Activated CD8-positive, alpha-beta memory T cell treated with anti-CD3 and anti-CD28 coated beads, Interleukin-2, amount 50 U/mL, for 1 hour (primary cell): ENCODE data around the gene ZNF441.
"Not testable (repeated sequence)": the region's sequence is repeated elsewhere in the genome, so short reads cannot be mapped to it uniquely, and the experiment has no call there.

Experiments
- DNase-seq: peaks from one replicate; pipeline ENCODE4 v3.0.0-alpha.2; 2020; ENCODE audit errors: extremely low read depth

Gene ZNF441

DNA sequence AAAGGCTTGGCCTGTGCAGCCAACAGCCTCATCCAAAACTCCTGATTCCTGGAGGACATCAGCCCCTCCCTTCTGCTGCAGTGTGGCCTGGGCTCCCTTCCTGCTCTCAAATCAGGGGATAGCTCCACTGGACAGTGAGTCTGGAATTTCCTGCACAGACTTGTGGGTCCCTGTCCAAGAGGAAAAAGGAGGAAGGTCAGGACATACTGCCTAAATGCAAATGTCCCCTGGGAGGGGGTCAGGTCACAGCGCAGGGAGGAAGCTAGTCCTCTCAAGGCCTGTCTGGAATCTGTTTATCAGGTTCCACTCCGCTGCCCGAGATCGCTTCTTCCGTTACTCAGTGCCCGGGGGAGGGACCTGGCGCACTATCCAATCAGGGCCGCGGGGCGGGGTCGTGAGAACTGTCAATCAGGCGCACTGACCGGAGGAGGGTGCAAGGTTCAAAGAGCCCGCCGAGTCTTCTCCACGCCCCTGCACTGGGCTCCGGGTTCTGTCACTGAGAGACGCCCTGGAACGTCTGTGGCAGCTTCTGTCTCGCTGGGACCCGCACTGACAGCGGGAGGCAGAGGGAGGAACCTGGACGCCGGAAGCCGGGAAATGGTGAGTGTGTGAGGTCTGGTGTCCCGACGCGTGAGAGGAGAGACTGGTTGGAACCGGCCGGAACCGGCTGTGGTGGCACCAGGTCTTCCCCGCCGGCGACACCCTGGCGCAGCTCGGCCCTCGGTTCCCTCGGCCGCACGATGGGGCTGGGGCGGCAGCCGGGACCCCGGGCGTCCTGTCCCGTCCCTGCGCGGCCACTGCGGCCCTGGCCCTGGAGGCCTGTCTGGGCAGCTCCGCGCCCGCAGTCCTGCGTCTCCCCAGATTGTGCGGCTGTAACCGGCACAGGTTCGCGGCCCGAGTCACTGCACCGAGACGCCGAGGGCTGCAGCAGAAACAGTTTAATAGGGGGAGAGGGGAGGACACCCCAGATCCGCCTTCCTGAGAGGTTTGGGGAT lies at the start of gene ZNF441:
Gene ZNF441, plus strand, starts transcription at position 404 of the 995 bp plus-strand sequence. Its CDS starts 194 bp downstream, at position 598.
- DNase-seq, result peak; percentile 62

DNA sequence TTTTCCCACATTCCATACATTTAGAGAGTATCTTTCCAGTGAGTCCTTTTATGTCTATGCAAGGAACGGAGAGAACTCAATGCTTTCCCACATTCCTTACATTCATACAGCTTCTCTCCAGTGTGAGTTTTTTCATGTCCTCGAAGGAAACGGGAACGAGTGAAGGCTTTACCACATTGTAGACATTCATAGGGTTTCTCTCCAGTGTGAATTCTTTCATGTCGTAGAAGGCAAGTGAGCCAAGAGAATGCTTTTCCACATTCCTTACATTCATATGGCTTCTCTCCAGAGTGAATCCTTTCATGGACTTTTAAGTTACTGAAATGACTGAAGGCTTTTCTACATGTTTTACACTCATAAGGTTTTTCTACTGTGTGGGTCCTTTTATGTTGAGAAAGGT lies 45.1 kb upstream of the ZNF441 start:
- DNase-seq, result no peak

- no peak for DNase-seq
Measured at GRCh38 chr19:11722414-11722813, 44.4 kb upstream of the ZNF441 start.

- no peak for DNase-seq
Measured at GRCh38 chr19:11729586-11729985, 37.2 kb upstream of the ZNF441 start.

GRCh38 chr19:11735375-11735774 lies 31.4 kb upstream of the ZNF441 start:
- no peak for DNase-seq

DNA sequence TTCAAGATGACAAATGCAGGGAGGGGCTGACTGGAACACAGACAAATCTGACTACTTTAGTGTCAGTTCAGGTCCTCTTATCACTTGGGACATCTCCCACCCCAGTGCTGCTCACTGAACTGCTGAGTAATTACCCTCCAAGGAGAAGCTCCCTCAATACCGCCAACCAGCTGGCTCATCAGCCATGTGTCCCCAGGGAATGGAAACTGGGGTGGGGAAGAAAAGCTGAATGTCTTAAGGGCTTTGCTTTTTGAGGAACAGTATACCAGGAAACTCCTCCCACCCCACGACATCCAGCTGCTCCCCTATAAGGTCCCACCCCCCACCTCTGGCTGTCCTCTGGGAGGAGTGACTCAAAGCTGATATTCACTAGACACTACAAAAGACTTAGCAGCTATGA lies 30.1 kb upstream of the ZNF441 start:
- no peak for DNase-seq

GRCh38 chr19:11737964-11738745 lies 28.6 kb upstream of the ZNF441 start:
- DNase-seq, result no peak

- peak; percentile 94 for DNase-seq
Measured at GRCh38 chr19:11738746-11739620, 27.8 kb upstream of the ZNF441 start, which contains the start of gene ZNF823. TSS of gene ZNF823 (minus strand) at chr19:11738946. CDS start at chr19:11738819, 127 bp downstream.

DNA sequence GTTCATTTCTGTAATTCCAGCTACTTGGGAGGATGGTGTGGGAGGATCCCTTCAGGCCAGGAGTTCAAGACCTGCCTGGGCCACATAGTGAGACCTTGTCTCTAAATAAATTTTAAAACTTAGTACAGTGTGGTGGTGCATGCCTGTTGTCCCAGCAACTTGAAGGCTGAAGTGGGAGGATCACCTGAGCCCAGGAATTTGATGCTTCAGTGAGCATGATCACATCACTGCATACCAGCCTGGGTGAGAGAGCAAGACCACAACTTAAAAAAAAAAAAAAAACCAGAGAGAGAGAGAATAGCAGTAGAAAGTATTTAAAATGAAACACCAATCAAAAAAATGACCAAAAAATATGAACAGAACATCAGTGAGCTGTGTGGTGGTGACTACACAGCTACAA lies 20.9 kb upstream of the ZNF441 start:
- DNase-seq, result no peak

GRCh38 chr19:11747277-11747676 lies 19.5 kb upstream of the ZNF441 start:
- DNase-seq, result no peak

- no peak for DNase-seq
Measured at GRCh38 chr19:11749751-11750150, 17.0 kb upstream of the ZNF441 start.

- DNase-seq, result no peak
Measured at GRCh38 chr19:11752244-11752736, 14.5 kb upstream of the ZNF441 start.

GRCh38 chr19:11754663-11755062 lies 12.1 kb upstream of the ZNF441 start:
- no peak for DNase-seq

- no peak for DNase-seq
Measured at GRCh38 chr19:11756965-11757364, 9.8 kb upstream of the ZNF441 start.

GRCh38 chr19:11759805-11760204 lies 7.0 kb upstream of the ZNF441 start:
- DNase-seq, result no peak

GRCh38 chr19:11763117-11763516 lies 3.7 kb upstream of the ZNF441 start:
- DNase-seq, result no peak

- no peak for DNase-seq
Measured at GRCh38 chr19:11763611-11764010, 3.2 kb upstream of the ZNF441 start.

DNA sequence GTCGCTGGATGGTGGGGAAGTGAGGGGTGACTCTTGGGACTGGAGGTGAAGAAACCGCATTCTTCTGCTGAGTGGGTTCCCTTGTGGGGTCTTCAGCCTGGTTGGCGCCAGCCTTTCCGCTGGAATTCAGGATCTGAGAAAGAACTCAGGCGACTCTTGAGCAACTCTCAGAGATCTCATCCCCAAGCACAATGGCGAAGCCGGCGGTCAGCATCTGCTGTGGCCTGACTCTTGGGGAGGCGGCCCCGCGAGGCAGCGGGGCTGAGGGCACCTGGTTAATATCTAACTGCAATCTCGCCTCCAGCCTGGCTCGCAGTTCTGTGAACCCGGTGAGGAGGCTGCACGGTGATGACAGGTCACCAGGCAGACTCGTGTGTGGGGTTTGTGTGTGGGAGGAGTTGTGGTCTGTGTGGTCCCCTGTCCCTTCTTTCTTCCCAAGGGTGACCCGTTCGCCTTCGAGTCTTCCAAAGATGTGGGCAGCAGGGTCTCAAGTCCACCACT lies 883 bp downstream of the ZNF441 start:
- no peak for DNase-seq

GRCh38 chr19:11769995-11770394 lies 3.2 kb downstream of the ZNF441 start:
- DNase-seq, result no peak

- not testable (repeated sequence) for DNase-seq
Measured at GRCh38 chr19:11771520-11771919, 4.7 kb downstream of the ZNF441 start.

DNA sequence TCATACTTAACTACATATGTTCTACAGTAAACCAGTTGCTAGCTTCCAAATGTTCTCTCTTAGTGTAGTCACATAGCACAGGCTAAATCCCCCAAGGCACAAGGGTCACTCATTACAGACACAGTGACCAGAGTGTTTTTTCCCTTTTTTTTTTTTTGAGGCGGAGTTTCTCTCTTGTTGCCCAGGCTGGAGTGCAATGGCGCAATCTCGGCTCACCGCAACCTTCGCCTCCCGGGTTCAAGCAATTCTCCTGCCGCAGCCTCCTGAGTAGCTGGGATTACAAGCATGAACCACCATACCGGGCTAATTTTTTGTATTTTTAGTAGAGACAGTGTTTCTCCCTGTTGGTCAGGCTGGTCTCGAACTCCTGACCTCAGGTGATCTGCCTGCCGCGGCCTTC lies 9.9 kb downstream of the ZNF441 start:
- not testable (repeated sequence) for DNase-seq
